ENCODE measurements around the gene AKR1C3. TPM values are rescaled to one million over a fixed set of nuclear protein-coding genes. Genes with fewer than 3 reads are reported as not detected.

The AKR1C3 gene
- total RNA-seq (2022; extraction: Qiagen RNA extraction), result 1,052 to 1,178 TPM (median 1,142 TPM) in 5 replicates

GRCh38 chr10:5094265-5095205 lies at the start of gene AKR1C3:
TSS of gene AKR1C3 (plus strand) at chr10:5094414. CDS start at chr10:5094445, 31 bp downstream.

Other genes with a start within 250 kb of the AKR1C3 start
- gene AKR1C1, start 131.0 kb upstream of the AKR1C3 start, total RNA-seq (2022; extraction: Qiagen RNA extraction), result 456 to 574 TPM (median 549 TPM) in 5 replicates
- 3,478 to 4,005 TPM (median 3,689 TPM) in 5 replicates for gene AKR1C2, start 90.6 kb upstream of the AKR1C3 start, total RNA-seq (2022; extraction: Qiagen RNA extraction)
- gene AKR1C8, start 90.7 kb downstream of the AKR1C3 start, total RNA-seq (2022; extraction: Qiagen RNA extraction), result 0.07 to 0.14 TPM (median 0.08 TPM) in 5 replicates
- gene AKR1C4, start 102.4 kb downstream of the AKR1C3 start, total RNA-seq (2022; extraction: Qiagen RNA extraction), result 0.14 to 0.40 TPM (median 0.25 TPM) in 5 replicates

Measured in A549 treated with dexamethasone at 1 μM for 4 hours (cell line).